BE2C (cell line): Measurements from ENCODE around the gene KIN. TPM values are rescaled to one million over a fixed set of nuclear protein-coding genes. Genes with fewer than 3 reads are reported as not detected.
A peak's percentile ranks its signal among the peaks of the same experiment; 100 is the strongest.

Experiments used
- DNase-seq: peaks from one replicate; pipeline ENCODE4 v3.0.0-alpha.2; 2020
- H3K27me3 ChIP-seq: fragments of 250-450 bp; sonication (Bioruptor Pico); 2 replicates; pipeline ENCODE4 v1.5.1; 2020; ENCODE audit warnings: mild to moderate bottlenecking
- H3K36me3 ChIP-seq: fragments of 250-450 bp; sonication (Bioruptor Pico); 2 replicates; pipeline ENCODE4 v1.5.1; 2020; ENCODE audit warnings: mild to moderate bottlenecking
- H3K4me1 ChIP-seq: fragments of 250-450 bp; sonication (Bioruptor Pico); 2 replicates; pipeline ENCODE4 v1.5.1; 2020
- H3K4me3 ChIP-seq: 2 replicates; pipeline ENCODE4 v1.5.1; 2011; ENCODE audit warnings: low read depth, low read length
- H3K9me3 ChIP-seq: fragments of 250-450 bp; sonication (Bioruptor Pico); 2 replicates; pipeline ENCODE4 v1.5.1; 2020
- polyA plus RNA-seq: library from polyadenylated mRNA; unstranded; fragments of >200 nt; gene quantifications from one replicate; pipeline ENCODE4 v1.2.1, GENCODE V29; 2012; ENCODE audit warnings: low read depth, missing spikeins; ENCODE audit not compliant: insufficient read length, insufficient read depth
- TF ChIP-seq, protein P1 (sequence below): IDR thresholded peaks from 2 replicates; pipeline ENCODE4 v1.5.1; 2012; ENCODE audit warnings: mild to moderate bottlenecking, low read depth, low read length

KIN gene
- 8.3 TPM for polyA plus RNA-seq

DNA sequence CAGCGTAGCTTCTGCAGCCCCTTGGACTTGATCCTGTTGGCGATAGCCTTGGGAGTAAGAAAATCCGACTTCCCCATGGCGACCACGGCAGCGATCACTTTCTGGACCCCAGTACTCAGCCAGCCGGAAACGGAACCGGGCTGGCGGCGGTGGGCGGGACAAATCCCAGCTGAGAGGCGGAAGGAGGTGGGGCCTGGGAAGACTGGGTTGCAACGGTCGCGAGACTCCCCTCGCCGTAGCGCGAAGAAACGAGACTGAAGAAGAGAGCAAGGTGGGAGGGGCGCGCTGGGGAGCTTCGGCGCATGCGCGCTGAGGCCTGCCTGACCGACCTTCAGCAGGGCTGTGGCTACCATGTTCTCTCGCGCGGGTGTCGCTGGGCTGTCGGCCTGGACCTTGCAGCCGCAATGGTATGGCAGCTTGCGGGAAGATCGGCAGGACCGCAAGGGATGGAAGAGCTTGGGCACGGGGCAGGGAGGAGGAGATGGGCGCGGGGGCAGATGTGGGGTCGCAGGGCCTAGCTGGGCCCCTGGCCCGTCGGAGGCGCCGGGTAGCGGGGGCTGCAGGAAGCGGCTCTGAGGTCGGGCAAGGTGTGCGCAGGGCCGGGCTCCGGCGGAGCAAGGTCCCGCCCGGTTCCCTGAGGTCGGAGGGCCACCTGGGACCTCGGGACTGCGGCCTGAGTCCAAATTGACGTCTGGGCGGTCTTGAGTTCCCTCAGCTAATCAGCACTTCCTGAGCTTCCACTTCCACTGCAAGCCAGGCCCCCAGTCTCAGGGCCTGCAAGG, at the start of gene KIN, which contains the start of gene ATP5F1C:
Gene KIN, minus strand, starts transcription at position 137 of the 782 bp plus-strand sequence. Its CDS starts 60 bp downstream, at position 77.
Gene ATP5F1C, plus strand, starts transcription at position 321 of the 782 bp plus-strand sequence. Its CDS starts 31 bp downstream, at position 352.
- Histone ChIP-seq H3K4me1 (no peaks in the 10 kb centered on the region; the same call in 1 of the 2 replicates), H3K27me3 (no peaks in the 10 kb centered on the region), H3K36me3 (peaks cover 17% of the 10 kb centered on the region), H3K9me3 (no peaks in the 10 kb centered on the region), H3K4me3 (peak within 1 kb of the TSS; percentile 69)
- peak; percentile 96 for DNase-seq
- TF ChIP-seq, protein P1, sequence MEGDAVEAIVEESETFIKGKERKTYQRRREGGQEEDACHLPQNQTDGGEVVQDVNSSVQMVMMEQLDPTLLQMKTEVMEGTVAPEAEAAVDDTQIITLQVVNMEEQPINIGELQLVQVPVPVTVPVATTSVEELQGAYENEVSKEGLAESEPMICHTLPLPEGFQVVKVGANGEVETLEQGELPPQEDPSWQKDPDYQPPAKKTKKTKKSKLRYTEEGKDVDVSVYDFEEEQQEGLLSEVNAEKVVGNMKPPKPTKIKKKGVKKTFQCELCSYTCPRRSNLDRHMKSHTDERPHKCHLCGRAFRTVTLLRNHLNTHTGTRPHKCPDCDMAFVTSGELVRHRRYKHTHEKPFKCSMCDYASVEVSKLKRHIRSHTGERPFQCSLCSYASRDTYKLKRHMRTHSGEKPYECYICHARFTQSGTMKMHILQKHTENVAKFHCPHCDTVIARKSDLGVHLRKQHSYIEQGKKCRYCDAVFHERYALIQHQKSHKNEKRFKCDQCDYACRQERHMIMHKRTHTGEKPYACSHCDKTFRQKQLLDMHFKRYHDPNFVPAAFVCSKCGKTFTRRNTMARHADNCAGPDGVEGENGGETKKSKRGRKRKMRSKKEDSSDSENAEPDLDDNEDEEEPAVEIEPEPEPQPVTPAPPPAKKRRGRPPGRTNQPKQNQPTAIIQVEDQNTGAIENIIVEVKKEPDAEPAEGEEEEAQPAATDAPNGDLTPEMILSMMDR, result no peak

DNA sequence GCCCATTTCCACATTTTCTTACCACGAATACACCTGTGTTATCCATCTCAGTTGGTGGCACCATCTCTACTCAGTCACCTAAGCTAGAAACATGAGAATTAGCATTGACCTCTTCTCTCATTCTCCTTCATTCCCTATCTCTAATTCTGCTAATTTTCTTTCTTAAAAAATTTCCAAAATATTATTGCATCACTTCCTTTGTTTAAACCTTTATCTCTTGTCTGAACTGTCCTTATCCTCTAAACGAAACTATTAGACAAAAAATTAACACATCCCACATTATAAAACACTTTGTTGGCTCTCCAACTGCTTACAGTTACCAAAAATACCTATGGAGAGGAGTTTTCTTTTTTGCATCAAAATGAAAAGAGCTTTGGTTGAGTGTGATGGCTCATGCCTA, 48.8 kb upstream of the KIN start:
- H3K36me3 ChIP-seq, result peaks cover 3% of the 10 kb centered on the region

GRCh38 chr10:7834262-7834661, 46.5 kb upstream of the KIN start:
- no peak for DNase-seq
- no peak overlapping the region for H3K4me3 ChIP-seq
- no peaks in the 10 kb centered on the region for H3K4me1 ChIP-seq
- TF ChIP-seq, protein P1, result no peak
- H3K27me3 ChIP-seq, result no peaks in the 10 kb centered on the region
- H3K36me3 ChIP-seq, result peaks cover 3% of the 10 kb centered on the region
- no peaks in the 10 kb centered on the region for H3K9me3 ChIP-seq

More for the DNA sequence above, 48.8 kb upstream of the KIN start:
- H3K4me3 ChIP-seq, result no peak overlapping the region
- no peaks in the 10 kb centered on the region for H3K9me3 ChIP-seq
- no peak for DNase-seq
- no peaks in the 10 kb centered on the region for H3K4me1 ChIP-seq
- no peaks in the 10 kb centered on the region for H3K27me3 ChIP-seq
- TF ChIP-seq, protein P1, result no peak

DNA sequence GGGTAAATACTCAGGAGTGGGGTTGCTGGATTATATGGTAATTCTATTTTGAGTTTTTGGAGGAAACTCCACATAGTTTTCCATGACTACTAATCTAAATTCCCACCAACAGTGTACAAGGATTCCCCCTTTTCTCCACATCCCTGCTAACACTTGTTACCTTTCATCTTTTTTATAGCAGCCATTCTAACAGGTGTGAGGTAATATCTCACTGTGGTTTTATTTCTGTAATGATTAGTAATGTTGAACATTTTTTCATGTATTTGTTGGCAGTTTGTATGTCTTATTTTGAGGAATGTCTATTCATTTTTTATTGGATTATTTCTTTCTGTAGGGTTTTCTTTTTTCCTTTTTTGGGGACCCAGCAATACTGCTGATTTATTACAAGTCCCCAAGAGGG, 45.4 kb upstream of the KIN start:
- Histone ChIP-seq H3K27me3 (no peaks in the 10 kb centered on the region), H3K9me3 (no peaks in the 10 kb centered on the region), H3K4me1 (no peaks in the 10 kb centered on the region), H3K4me3 (no peak overlapping the region), H3K36me3 (peaks cover 3% of the 10 kb centered on the region)
- DNase-seq, result no peak
- TF ChIP-seq, protein P1, result no peak

DNA sequence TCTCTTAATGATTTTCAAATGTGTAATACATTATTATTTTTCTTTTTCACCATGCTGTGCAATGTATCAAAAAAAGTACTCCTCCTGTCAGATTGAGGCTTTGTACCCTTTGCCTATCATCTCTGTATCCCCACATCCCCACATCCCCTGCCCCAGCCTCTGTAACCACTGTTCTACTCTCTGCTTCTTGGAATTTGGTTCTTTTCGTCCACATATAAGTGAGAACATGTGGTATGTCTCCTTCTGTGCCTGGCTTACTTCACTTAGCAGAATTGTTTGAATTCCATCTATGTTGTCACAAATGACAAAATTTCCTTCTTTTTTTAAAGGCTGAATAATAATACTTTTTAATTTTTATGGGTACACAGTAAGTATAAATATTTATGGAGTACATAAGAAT, 44.3 kb upstream of the KIN start:
- Histone ChIP-seq H3K27me3 (no peaks in the 10 kb centered on the region), H3K4me3 (no peak overlapping the region), H3K4me1 (no peaks in the 10 kb centered on the region), H3K9me3 (no peaks in the 10 kb centered on the region), H3K36me3 (peaks cover 3% of the 10 kb centered on the region)
- DNase-seq, result no peak
- TF ChIP-seq, protein P1, result no peak

DNA sequence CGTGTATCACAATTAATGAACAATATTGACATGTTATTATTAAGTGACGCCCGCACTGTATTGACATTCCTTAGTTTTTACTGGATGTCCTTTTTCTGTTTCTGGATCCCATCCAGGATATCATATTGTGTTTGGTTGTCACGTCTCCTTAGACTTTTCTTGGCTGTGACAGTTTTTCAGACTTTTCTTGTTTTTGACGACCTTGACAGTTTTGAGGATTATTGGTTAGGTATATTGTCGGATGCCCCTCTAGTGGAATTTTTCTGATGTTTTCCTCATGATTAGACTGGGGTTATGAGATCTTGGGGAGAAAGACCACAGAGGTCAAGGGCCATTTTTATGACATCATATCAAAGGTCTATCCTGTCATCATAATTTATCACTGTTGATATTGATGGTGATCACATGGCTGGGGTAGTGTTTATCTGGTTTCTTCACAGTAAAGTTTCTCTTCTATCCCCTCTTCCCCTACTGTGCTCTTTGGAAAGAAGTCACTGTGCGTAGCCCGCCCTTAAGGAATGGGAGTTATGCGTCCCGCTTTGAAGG, 41.6 kb upstream of the KIN start:
- Histone ChIP-seq H3K4me1 (no peaks in the 10 kb centered on the region), H3K4me3 (no peak overlapping the region), H3K27me3 (no peaks in the 10 kb centered on the region), H3K36me3 (peaks cover 9% of the 10 kb centered on the region), H3K9me3 (no peaks in the 10 kb centered on the region)
- no peak for DNase-seq
- TF ChIP-seq, protein P1, result no peak
